IPS DF 19.7 (cell line): ENCODE results near the gene HELLS.
"Not testable (repeated sequence)": the region's sequence is repeated elsewhere in the genome, so short reads cannot be mapped to it uniquely, and the experiment has no call there.

ENCODE experiments used
- DNase-seq: peaks from one replicate; pipeline ENCODE4 v3.0.0-alpha.2; 2013; ENCODE audit warnings: low read depth, low spot score

Gene HELLS

DNA sequence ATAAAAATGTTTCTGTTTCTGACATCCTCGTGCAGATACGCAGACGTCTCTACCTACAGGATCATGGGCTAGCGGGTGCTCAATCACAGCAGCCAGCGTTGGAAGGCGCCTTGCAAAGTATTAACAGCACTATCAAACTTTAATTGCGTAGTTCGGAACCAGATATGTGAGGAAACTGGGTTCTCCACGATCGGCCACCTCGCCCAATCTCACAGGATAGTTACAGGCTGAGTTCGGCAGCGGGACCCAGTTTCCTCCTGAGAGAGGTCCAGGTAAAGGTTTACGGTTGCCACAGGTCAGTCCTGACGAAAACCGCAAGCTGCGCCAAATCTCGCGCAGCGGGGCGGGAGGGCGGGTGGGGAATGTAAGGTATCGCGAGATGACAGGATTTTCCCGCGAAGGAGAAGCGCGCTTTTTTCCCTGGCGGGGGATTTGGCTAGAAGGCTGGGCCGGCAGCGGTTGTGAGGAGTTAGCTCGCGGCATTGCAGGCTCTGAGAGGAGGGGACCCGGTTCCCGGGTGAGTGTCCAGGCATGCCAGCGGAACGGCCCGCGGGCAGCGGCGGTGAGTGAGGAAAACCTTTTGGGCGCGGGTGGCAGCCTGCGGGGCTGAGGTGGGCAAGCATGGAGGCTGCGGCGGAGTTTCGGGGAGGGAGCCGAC lies at the start of gene HELLS:
HELLS (plus strand) TSS at position 398 of the 658 bp plus-strand sequence; CDS start at position 532, 134 bp downstream.
- DNase-seq, result peak; percentile 74

DNA sequence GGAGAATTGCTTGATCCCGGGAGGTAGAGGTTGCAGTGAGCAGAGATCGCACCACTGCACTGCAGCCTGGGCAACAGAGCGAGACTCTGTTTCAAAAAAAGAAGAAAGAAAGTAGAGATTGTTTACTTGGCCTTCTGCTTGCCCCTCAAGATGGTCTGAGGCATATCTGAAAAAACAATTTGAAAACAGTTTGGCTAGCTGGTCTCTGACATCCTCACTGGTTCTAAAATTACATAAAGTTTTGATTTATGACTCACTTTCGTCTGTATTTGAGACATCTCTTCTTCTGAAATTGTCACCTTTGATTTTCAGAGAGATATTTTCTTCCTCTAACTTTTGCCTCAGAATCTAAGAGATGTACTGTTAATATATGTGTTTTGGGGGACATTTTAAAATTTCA lies 49.6 kb upstream of the HELLS start:
- DNase-seq, result no peak

DNA sequence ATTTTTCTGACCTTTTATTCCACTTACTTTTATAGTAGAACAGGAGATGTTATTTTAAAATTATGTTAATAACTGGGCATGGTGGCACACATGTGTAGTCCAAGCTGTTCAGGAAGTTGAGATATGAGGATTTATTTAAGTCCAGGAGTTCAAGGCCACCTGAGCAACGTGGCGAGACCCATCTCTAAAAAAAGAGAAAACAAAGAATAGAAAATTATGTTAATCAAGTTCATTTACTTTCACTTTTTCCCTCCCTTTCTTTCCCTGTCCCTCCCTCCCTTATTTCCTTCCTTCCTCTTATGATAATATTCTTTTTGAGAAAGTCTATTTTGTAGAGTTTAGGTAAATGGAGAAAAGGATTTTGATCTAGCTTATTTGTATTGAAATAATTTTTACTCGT lies 48.9 kb upstream of the HELLS start:
- DNase-seq, result no peak

DNA sequence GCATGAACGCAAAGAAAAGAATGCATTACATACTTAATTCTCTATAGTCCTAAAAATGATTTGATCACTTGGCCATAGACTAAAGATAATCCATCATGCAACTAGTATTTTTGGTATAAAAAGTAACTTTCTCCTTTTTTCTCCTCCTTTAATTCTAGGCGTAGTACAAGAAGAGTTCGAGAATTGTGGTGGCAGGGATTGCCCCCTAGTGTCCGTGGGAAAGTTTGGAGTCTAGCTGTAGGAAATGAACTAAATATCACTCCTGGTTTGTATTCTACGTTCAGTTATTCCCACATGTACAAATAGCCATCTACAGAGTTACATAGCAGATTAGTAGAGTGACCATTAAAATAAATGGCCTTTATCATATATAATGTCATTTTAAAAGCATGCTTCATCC lies 45.5 kb upstream of the HELLS start:
- DNase-seq, result no peak

DNA sequence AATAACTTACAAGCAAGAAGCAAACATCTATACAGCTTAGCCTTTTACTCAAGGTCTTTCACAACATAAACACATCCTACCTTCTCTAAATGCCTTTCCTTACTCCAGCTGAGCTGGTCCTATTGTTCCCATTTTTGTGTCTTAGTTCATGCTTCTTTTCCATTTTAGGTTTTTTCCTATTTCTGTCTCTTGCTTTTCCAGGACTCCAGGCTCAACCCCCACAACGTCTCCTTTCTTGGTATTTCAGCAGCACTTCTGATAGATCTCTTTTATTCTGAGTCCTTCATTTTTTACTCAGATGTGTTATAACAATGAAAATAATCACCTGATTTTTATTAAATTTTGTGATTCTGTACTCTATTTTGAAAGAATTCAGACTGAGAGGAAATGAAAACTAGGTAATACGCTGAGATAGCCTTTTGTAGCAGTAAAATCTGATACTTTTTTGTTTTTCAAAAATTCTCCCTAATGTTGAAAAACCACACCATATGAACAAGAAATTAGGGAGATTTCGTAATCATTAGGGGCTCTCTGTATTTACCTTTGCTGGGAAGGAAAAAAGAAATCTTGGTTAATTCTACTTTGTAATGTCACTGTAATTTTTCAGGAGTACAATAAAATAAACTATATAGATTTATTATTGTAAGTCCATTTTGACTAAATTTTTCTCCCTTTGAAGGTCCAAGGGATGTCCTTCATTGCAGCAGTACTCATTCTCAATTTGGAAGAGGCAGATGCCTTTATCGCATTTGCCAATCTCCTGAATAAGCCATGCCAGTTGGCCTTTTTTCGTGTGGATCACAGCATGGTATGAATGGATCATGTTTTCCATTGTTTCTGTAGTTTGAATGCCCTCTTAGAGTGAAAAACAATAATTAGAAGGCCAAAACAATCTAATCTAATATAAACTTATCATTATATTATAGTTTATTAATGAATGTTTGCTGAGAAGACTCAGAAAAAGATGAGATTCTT lies 24.0 kb upstream of the HELLS start:
- DNase-seq, result no peak

DNA sequence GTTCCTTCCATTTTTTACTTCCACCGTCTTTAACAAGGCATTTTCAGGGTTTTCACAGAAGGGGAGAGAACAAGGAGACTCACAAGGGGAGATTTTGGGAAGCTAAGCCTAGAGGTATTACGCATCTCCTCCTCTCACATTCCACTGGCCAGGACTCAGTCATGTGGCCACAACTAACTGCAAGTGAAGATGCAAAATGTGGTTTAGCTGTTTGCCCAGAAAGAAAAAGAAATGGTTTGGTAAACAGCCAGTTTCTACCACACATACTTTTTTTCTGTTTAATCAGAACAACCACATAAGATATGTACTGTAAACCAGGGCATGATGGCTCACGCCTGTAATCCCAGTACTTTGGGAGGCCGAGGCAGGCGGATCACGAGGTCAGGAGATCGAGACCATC lies 21.4 kb upstream of the HELLS start:
- DNase-seq, result no peak

DNA sequence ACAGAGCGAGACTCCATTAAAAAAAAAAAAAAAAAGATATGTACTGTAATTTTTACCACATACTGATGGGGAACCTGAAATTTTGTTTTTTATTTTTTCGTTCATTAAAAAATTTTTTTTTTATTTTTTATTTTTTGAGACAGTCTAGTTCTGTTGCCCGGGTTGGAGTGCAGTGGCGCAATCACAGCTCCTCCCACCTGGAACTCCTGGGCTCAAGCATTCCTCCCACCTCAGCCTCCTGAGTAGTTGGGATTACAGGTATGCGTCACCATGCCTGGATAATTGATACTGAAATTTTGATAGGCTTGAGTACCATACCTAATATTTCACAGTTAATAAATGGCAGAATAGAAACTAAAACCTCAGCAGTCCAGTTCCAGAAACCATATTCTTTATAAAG lies 20.9 kb upstream of the HELLS start:
- DNase-seq, result no peak

DNA sequence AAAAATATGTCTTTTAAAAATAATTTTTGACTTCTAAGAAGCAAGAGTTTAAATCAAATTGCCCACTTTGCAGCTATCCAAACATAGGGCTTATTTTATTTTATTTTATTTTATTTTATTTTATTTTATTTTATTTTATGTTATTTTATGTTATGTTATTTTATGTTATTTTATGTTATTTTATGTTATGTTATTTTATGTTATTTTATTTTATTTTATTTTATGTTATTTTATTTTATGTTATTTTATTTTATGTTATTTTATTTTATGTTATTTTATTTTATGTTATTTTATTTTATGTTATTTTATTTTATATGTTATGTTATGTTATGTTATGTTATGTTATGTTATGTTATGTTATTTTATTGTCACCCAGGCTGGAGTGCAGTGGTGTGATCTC lies 14.0 kb upstream of the HELLS start:
- not testable (repeated sequence) for DNase-seq

DNA sequence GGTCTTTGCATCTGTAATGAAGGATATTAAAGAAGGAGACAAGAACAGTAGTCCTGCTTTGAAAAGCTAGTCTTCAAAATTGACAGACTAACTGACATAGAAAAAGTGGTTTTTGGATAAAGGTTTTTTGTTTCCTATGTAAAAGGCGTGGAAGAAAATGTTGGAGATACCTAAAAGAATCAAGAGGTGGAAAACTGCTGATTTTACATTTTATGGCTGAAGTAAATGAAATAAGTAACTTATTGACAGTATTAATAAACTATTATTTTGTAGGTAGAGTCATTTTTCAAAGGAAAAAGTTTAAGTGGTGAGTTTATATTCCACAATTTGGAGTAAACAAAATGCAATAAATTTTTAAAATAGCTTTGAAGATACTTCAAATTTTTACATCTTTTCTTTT lies 12.6 kb upstream of the HELLS start:
- DNase-seq, result no peak

DNA sequence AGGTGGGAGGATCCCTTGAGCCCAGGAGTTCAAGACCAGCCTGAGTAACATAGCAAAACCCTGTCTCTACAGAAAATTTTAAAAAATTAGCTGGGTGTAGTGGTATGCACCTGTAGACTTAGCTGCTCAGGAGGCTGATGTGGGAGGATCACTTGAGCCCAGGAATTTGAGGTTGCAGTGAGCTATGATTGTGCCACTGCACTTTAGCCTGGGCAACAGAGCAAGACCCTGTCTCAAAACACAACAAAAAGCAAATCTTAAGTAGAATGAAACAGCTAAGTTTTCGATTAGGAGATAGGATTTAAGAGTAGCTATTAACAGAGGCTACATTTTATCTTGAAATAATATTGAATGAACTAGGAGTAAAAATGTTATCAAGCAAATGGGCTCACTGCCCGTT lies 3.3 kb upstream of the HELLS start:
- DNase-seq, result not testable (repeated sequence)

DNA sequence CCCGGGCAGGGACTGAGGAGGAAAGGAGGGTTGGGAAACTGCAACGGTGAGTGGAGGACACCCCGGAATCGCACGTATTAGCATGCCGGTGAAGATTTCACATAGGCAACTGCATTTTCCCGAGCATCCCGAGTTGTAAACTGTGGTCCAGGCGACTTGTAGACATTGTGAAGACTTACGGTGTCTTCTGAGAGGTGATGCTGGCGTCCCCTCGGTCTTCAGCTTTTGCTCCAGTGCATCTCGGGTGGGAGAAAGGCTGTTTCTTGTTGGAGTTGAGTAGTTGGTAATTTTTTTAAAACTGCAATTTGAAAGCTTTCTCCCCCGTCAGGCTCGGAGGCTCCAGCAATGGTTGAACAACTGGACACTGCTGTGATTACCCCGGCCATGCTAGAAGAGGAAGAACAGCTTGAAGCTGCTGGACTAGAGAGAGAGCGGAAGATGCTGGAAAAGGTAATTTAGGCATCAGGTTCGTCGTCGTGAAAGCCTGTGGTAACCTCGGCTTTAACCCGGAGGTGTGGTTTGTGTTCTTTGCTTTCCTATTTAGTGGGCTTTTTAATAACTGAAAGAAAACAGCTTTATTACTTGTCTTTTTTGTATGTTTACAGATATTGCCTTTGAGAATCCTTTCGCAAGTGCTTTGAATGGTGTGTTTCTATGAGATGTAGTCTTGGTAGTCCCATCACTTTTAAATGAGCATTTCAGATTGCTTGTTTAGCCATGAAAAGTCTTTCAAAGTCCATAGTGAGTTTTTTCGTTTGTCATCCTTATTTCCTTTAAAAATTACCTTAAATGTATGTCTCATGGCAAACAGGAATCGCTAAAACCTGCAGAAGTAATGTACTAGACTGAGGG lies 687 bp downstream of the HELLS start:
- no peak for DNase-seq

DNA sequence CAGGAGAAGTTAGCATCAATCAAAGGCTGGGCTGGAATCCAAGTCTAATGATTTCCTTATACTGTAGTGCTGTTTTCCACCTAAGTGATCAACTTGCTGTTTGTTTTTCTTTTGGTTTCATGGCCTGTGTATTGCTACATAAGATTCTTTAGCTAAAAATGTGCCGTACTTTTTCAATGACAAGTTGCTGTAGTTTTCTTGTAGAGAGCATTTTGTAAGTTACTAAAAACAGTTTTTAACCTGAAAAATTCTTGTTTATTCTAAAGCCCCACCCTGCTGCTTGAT lies 1.3 kb downstream of the HELLS start:
- DNase-seq, result no peak

DNA sequence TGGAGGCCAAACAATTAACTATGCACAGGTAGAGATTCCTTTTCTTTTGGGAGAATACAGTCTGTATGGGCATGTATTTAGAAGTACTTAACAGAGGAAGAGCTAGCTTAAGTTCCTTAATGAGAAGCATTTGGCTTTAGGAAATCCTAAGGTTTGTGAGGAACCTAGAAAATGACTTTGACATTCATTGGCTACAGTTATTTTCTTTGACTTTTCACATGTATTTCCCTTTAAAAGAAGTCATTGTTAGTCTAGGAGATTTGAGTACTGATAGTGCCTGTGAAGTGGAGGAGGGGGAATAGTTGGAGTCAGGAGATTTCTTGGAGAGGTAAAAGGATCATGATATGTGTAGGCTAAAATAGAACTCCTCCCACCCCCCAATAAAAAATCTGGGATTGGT lies 3.6 kb downstream of the HELLS start:
- no peak for DNase-seq

DNA sequence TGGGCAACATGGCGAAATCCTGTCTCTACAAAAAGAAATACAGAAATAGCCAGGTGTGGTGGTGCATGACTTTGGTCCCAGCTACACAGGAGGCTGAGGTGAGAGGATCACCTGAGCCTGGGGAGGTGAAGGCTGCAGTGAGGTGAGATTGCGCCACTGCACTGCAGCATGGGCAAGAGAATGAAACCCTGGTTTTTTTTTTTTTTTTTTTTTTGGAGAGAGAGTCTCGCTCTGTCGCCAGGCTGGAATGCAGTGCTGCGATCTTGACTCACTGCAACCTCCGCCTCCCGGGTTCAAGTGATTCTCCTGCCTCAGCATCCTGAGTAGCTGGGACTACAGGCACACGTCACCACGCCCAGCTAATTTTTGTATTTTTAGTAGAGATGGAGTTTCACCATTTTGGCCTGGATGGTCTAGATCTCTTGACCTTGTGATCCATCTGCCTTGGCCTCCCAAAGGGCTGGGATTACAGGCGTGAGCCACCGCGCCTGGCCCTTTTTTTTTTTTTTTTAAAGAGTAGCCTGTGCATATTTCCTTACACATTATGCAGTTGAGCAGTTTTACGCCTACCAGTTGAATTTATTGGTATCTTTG lies 22.2 kb downstream of the HELLS start:
- not testable (repeated sequence) for DNase-seq

DNA sequence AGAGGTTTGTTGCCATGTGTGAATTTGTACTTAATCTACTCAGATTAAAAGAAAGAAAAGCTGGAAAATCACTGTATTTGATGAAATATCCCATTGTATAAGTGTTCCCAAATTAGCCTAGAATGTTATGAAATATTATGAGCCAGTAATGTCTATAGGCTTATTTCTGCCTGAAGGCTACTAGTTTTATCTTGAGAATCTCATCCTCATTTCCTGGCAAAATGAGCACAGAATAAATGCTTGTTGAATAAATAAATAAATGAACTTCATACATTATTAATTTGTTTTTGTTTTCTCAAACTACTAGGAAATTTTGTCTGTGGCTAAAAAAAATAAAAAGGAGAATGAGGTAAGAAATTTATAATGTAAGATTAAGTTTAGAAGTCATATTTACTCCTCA lies 25.5 kb downstream of the HELLS start:
- no peak for DNase-seq

DNA sequence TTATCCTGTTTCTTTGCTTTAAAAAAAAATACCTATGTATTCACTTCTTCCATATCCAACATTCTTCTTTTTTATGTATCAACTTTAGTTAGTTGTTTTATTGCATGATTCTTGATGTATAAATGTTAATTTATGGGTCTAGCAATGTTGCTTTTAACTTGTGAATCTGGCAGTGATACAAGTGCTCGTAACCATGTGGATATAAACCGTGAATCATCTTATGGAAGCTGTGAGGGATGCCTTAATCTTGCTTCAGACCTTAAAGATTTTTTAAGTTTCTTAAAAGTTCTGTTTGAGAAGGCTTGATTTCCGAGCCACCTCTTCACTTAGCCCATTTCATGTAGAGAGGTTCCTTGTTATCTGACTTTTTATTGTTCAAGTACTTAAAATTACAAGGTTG lies 25.9 kb downstream of the HELLS start:
- no peak for DNase-seq

DNA sequence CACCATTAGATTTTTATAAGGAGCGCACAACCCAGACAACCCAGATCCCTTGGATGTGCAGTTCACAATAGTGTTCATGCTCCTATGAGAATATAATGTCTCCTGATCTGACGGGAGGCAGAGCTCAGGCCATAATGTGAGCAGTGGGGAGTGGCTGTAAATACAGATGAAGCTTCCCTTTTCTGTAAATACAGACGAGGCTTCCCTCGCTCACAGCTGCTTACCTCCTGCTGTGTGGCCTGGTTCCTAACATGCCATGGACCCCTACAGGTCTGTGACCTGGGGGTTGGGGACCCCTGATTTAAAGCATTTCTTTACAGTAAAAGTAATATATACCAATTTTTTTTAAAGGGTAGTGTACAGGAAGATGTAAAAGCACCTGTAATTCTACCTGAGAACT lies 33.2 kb downstream of the HELLS start:
- DNase-seq, result no peak

DNA sequence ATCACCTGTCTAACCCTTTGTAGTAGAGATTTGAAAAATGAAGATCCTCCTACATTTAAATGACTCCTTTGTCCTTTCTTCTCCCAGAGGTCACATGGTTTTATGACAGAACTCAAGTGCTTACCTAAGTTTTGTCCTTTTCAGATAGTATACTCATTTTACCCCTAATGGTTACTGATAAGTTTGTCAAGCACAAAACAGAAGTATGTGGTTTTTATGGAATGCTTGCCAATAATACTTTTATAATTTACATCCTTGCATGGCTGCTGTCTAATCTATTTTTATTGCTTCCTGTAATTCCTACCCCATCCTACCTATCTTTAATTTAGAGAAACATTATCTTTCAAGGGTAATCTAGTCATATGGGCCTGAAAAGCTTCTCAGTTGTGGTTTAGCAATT lies 37.5 kb downstream of the HELLS start:
- no peak for DNase-seq

DNA sequence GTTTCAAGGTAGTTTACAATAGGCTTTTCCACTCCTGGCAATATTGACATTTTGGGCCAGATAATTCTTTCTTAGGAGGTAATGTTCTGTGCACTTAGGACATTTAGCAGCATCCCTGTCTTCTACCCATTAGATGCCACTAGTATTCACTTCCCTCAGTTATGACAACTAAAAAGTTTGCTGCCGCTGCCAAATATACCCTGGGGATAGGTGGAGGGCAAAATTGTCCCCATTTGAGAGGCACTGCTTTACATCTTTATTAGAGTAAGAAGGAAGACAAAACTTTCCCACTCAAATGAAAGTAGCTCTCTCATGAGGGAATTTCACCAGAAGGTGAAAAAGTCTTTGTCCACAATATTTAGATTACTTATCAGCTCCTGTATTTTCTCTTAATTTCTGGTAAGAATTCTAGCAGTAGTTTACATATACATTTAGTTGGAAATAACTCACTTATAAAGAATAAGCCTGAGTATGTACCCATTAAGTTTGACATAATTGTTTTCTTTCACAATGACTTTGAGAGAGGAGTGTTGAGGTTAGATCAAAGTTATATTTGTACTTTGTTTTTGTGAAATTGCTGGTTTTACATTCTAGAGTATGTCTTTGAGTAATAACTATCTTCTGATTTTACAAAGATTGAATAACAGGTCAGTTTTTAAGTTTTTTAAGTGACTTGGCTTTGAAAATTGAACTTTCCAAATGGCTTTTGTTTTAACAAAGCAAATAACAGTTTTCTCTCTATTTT lies 46.0 kb downstream of the HELLS start:
- DNase-seq, result no peak

DNA sequence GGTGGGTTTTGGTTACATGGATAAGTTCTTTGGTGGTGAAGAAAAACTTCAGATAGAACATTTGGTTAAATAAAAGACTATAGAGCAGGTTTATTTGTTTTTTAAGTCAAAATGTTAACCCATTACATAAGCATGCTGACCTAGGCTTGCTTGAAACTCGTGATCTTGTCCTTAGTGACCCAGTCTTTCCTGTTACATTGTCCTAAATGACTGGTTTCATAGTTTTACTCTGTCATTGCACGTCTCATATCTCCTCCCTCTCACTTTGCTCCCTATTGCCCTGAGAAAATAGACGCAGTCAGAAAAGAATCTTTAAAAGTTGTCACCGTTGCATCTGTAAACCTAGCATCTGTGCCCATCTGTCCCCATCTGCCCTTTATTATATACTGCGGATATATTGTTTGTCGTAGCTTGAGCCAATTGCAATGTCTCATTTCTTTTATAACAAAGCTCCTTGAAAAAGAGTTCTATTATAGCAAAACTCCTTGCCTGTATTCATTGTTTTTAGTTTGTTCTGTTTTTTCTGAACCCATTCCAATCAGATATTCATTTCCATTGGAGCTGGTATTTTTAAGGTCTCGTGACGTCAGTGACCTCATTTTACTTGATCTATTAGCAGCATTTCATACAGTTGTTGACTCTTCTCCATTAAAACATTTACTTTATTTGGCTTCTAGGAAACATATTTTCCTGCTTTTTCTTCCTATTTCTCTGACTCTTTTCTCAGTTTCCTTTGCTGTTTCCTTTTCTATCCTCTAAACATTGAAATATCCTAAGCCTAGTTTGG lies 57.3 kb downstream of the HELLS start:
- DNase-seq, result no peak
